Endothelial cell of umbilical vein (primary cell): ENCODE results near the gene ATP5F1B. TPM values are rescaled to one million over a fixed set of nuclear protein-coding genes. Genes with fewer than 3 reads are reported as not detected.

Experiments used
- BruUV-seq: library from RNA; stranded (reverse); fragments of 400-500 nt; replicated peaks from 2 replicates; lab custom pipeline; 2021; lab: Mats Ljungman, UMichigan
- CTCF ChIA-PET: fragments of 300-600, 350-600 bp; sonication (Branson Sonifier 250); formaldehyde crosslinking; loops from one replicate; lab custom pipeline; 2021; ENCODE audit warnings: antibody characterized with exemption, inconsistent platforms; lab: Charles Lee
- POLR2A ChIA-PET: fragments of 300-600, 350-600 bp; sonication (Branson Sonifier 250); formaldehyde crosslinking; loops from one replicate; lab custom pipeline; 2021; ENCODE audit warnings: antibody characterized with exemption, inconsistent platforms; lab: Charles Lee
- DNase-seq: peaks from one replicate; pipeline ENCODE4 v3.0.0-alpha.2; 2011; ENCODE audit warnings: low read depth, low spot score
- FAIRE-seq: peaks from 2 replicates; lab custom pipeline; 2011; peaks lifted over from hg19 to GRCh38; lab: Jason Lieb, UNC
- H2AFZ ChIP-seq: 2 replicates; pipeline ENCODE4 v1.6.0; 2012; ENCODE audit warnings: low read depth, low read length, control low read depth, inconsistent platforms
- H3K27ac ChIP-seq: 2 replicates; pipeline ENCODE4 v1.5.1; 2011; ENCODE audit warnings: low read depth, mild to moderate bottlenecking, control low read depth, low read length, moderate library complexity; ENCODE audit not compliant: insufficient read depth
- H3K27me3 ChIP-seq, 2 experiments: 2 replicates each; pipeline versions ENCODE4 v1.6.0 to v1.6.1; 2011; ENCODE audit warnings: low read length in 2 of 2, mixed read lengths in 1 of 2; ENCODE audit not compliant: control insufficient read depth in 2 of 2, insufficient read depth in 2 of 2
- H3K36me3 ChIP-seq, 2 experiments: 2 replicates in 1 of 2; 3 replicates in 1 of 2; pipeline ENCODE4 v1.5.1; 2011; ENCODE audit warnings: low read length in 2 of 2, mild to moderate bottlenecking in 1 of 2, moderate library complexity in 1 of 2; ENCODE audit not compliant: control insufficient read depth in 2 of 2, insufficient read depth in 2 of 2; ENCODE audit errors: extremely low read depth in 1 of 2
- H3K4me1 ChIP-seq: 3 replicates; pipeline ENCODE4 v1.5.1; 2011; ENCODE audit warnings: mild to moderate bottlenecking, low read length; ENCODE audit not compliant: control insufficient read depth, insufficient read depth; ENCODE audit errors: extremely low read depth
- H3K4me2 ChIP-seq: 2 replicates; pipeline ENCODE4 v1.6.1; 2011; ENCODE audit warnings: low read length, control low read depth, mixed read lengths; ENCODE audit not compliant: insufficient read depth
- H3K4me3 ChIP-seq, 3 experiments: fragments of 200-600 bp in 1 of 3; sonication (generic), shearing (Covaris generic) in 1 of 3; replicated peaks in 1 of 3; 2 replicates each; pipeline ENCODE4 v1.5.1; 2011 to 2016; ENCODE audit warnings: control low read depth in 3 of 3, low read length in 3 of 3, mild to moderate bottlenecking in 2 of 3, inconsistent platforms in 1 of 3, low read depth in 1 of 3, moderate library complexity in 1 of 3; ENCODE audit not compliant: insufficient read depth in 1 of 3
- H3K79me2 ChIP-seq: 2 replicates; pipeline ENCODE4 v1.6.0; 2012; ENCODE audit warnings: low read length, inconsistent platforms; ENCODE audit not compliant: control insufficient read depth, insufficient read depth
- H3K9ac ChIP-seq: replicated peaks from 2 replicates; pipeline ENCODE3; 2011; ENCODE audit warnings: low read length, control low read depth; ENCODE audit not compliant: insufficient read depth; ENCODE audit errors: extremely low read depth
- H3K9me1 ChIP-seq: replicated peaks from 3 replicates; pipeline ENCODE4 v1.6.0; 2011; ENCODE audit warnings: mild to moderate bottlenecking, low read length; ENCODE audit not compliant: control insufficient read depth, insufficient read depth; ENCODE audit errors: extremely low read depth
- H3K9me3 ChIP-seq: replicated peaks from 2 replicates; pipeline ENCODE4 v1.5.1; 2012; ENCODE audit warnings: low read length, inconsistent platforms; ENCODE audit not compliant: control insufficient read depth, insufficient read depth
- H4K20me1 ChIP-seq: replicated peaks from 2 replicates; pipeline ENCODE3; 2011; ENCODE audit warnings: mild to moderate bottlenecking, low read length; ENCODE audit not compliant: control insufficient read depth, insufficient read depth; ENCODE audit errors: extremely low read depth
- CTCF ChIP-seq, 2 donors: IDR thresholded peaks; 1 replicate in 1 of 2; 2 replicates in 1 of 2; pipeline ENCODE4 v1.5.1; 2011; ENCODE audit warnings: low read length in 2 of 2, mild to moderate bottlenecking in 2 of 2, moderate library complexity in 2 of 2, control low read depth in 1 of 2, inconsistent platforms in 1 of 2, low read depth in 1 of 2; ENCODE audit not compliant: insufficient read depth in 1 of 2; ENCODE audit errors: extremely low read depth in 1 of 2
- EZH2 ChIP-seq: IDR thresholded peaks from 2 replicates; pipeline ENCODE4 v1.6.1; 2012; ENCODE audit warnings: borderline replicate concordance, low read depth, mild to moderate bottlenecking, moderate library complexity, low read length, inconsistent platforms; ENCODE audit not compliant: severe bottlenecking
- FOS ChIP-seq: IDR thresholded peaks from 2 replicates; pipeline ENCODE4 v1.6.1; 2011; ENCODE audit warnings: mild to moderate bottlenecking, low read length, moderate library complexity, borderline replicate concordance; ENCODE audit not compliant: insufficient read depth
- GATA2 ChIP-seq: IDR thresholded peaks from 2 replicates; pipeline ENCODE4 v1.7.0; 2011; ENCODE audit warnings: low read depth, mild to moderate bottlenecking, moderate library complexity, mixed read lengths, low read length; ENCODE audit not compliant: insufficient read length, insufficient read depth
- JUN ChIP-seq: IDR thresholded peaks from 2 replicates; pipeline ENCODE4 v1.6.1; 2011; ENCODE audit warnings: borderline replicate concordance, low read depth; ENCODE audit not compliant: insufficient read length, insufficient read depth
- MAX ChIP-seq: IDR thresholded peaks from 2 replicates; pipeline ENCODE4 v1.6.1; 2011; ENCODE audit not compliant: insufficient read depth, insufficient read length
- MYC ChIP-seq: IDR thresholded peaks from one replicate; pipeline ENCODE4 v1.6.1; 2011; ENCODE audit warnings: mild to moderate bottlenecking, low read depth, low read length
- POLR2A ChIP-seq: IDR thresholded peaks from 2 replicates; pipeline ENCODE4 v1.6.1; 2012; ENCODE audit warnings: low read depth, mild to moderate bottlenecking, control low read depth, low read length
- POLR2AphosphoS5 ChIP-seq: IDR thresholded peaks from 2 replicates; pipeline ENCODE4 v1.6.1; 2012; ENCODE audit warnings: low read depth, mild to moderate bottlenecking, control low read depth, low read length, moderate library complexity; ENCODE audit not compliant: insufficient read depth
- dilution Hi-C: fragments of 300-500 bp; cut with MboI; formaldehyde crosslinking; loops from one replicate; pipeline ENCODE4 v1.15.0; 2019; ENCODE audit warnings: low sequenced_read_pairs; ENCODE audit not compliant: extremely low pct_ligation_motif_present
- intact Hi-C: fragments of 100-400 bp; cut with micrococcal nuclease; formaldehyde crosslinking; loops from one replicate; pipeline ENCODE4 v1.10.0; 2022
- polyA plus RNA-seq, 4 experiments: library from polyadenylated mRNA; depleted of rRNA in 3 of 4; stranded (reverse) in 3 of 4; unstranded in 1 of 4; fragments of >200 nt; gene quantifications; 2 replicates each; pipeline versions ENCODE4 v1.2.1 to v1.2.3, GENCODE V29; 2011 to 2012; ENCODE audit warnings: missing spikeins in 1 of 4
- total RNA-seq: library from RNA; stranded (reverse); gene quantifications from 2 replicates; pipeline ENCODE4 v1.2.3, GENCODE V29; 2021

The ATP5F1B gene
- total and polyA plus RNA-seq, 2 donors (not counting 3 experiments of a cell fraction or from before 2014, with no cell fraction given) = 590 to 829 TPM

GRCh38 chr12:56593909-56594621, 51.7 kb downstream of the ATP5F1B start:
- Histone ChIP-seq H3K27me3 (no peaks in the 10 kb centered on the region), H3K4me2 (no peak overlapping the region), H4K20me1 (no peaks in the 10 kb centered on the region), H3K27ac (peak overlapping the region; percentile 3), H3K36me3 (peaks cover 10 to 29% of the 10 kb centered on the region in 2 experiments), H3K4me3 (no peak overlapping the region), H3K9me1 (no peaks in the 10 kb centered on the region), H2AFZ (no peak overlapping the region), H3K9me3 (no peaks in the 10 kb centered on the region), H3K4me1 (no peaks in the 10 kb centered on the region), H3K79me2 (no peaks in the 10 kb centered on the region), H3K9ac (no peak overlapping the region)
- DNase-seq = peak; percentile 75
- intact Hi-C loops = loop anchor here (1.0 to 2.0 kb wide), 3 partner anchors 21 to 98 kb away; no protein-coding TSS in a partner anchor
- no TSS peak for BruUV-seq
- FAIRE-seq = peak; percentile 91
- POLR2A ChIA-PET = no interaction called here
- dilution Hi-C loops = no loop called here
- CTCF ChIA-PET = interaction anchor here (0.6 to 4.7 kb wide), 16 partner anchors 10 to 92 kb away, joined by 3 to 52 read pairs (median 4); partner anchors contain the start of gene RBMS2
- TF ChIP-seq CTCF (IDR thresholded peaks at IDR 0.05; ENCODE audit: extremely low read depth in 1 of 2, insufficient read depth in 1 of 2, low read depth in 1 of 2, low read length in 2 of 2) (peak; percentile 83 to 87), FOS (no peak), POLR2A (peak; percentile 35)

GRCh38 chr12:56591961-56592360, 53.8 kb downstream of the ATP5F1B start:
- Histone ChIP-seq H3K9me1 (no peaks in the 10 kb centered on the region), H3K9ac (no peak overlapping the region), H4K20me1 (no peaks in the 10 kb centered on the region), H3K27me3 (no peaks in the 10 kb centered on the region), H3K36me3 (peaks cover 11 to 34% of the 10 kb centered on the region in 2 experiments), H3K27ac (no peak overlapping the region), H3K4me2 (no peak overlapping the region), H3K79me2 (no peaks in the 10 kb centered on the region), H3K4me1 (no peaks in the 10 kb centered on the region), H2AFZ (no peak overlapping the region), H3K9me3 (no peaks in the 10 kb centered on the region), H3K4me3 (no peak overlapping the region)
- DNase-seq (no peak), FAIRE-seq (peak; percentile 49)
- CTCF ChIA-PET = interaction anchor here (0.9 to 2.5 kb wide), 6 partner anchors 10 to 80 kb away, joined by 3 to 19 read pairs (median 9); no protein-coding TSS in a partner anchor
- intact Hi-C loops = no loop called here
- POLR2A ChIA-PET = no interaction called here
- dilution Hi-C loops = no loop called here
- TF ChIP-seq GATA2 (no peak), JUN (no peak), MYC (no peak), POLR2AphosphoS5 (no peak), MAX (no peak), CTCF (IDR thresholded peaks at IDR 0.05; ENCODE audit: extremely low read depth in 1 of 2, insufficient read depth in 1 of 2, low read depth in 1 of 2, low read length in 2 of 2) (no peak), EZH2 (no peak), FOS (no peak), POLR2A (no peak)
- BruUV-seq = no TSS peak
